ENCODE data around the gene CTSO. TPM values are rescaled to one million over a fixed set of nuclear protein-coding genes. Genes with fewer than 3 reads are reported as not detected.

CTSO gene
- total RNA-seq, 1 experiment from 2014 or later = 0.81 TPM

DNA sequence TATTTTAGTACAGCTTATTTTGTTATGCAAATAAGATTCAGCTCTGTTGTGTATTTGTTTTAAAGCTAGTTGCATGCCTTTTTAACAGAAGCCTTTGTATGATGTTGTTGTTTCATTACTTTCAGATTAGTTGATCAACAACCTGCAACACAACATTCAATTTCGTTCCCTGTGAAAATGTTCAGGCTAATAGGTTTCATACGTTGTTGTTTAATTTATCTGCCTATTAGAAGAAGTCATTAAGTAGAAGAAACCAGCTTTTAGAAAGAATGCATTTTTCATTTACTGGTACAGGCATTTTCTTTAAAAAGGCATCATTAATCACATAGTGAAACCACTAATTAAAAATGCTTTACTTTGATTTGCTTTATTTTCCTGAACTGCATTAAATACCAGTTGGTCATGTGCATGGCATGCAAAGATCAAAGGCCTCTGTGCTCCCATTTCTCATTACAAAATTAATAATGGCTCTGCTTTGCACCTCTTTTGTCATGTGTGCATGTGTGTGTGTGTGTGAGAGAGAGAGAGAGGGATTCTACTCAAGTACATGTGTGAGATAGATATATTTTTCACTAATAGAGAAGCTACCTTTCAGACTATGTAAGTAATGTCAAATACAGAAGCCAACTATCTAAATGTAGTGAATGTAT, 29.2 kb upstream of the CTSO start:
- Histone ChIP-seq H3K14ac (ENCODE audit: insufficient read depth, low read length) (no peak overlapping the region), H2AFZ (ENCODE audit: low read length) (no peak overlapping the region), H3K9ac (ENCODE audit: extremely low read depth, insufficient read length, low read length) (no peak overlapping the region), H4K20me1 (ENCODE audit: control insufficient read depth, insufficient read depth, insufficient read length) (no peaks in the 10 kb centered on the region), H3K79me2 (ENCODE audit: insufficient read depth, low read length) (no peaks in the 10 kb centered on the region), H2BK15ac (ENCODE audit: low read depth, low read length) (no peak overlapping the region), H2BK120ac (ENCODE audit: low read depth, low read length, poor library complexity, severe bottlenecking) (no peak overlapping the region), H3K4me1 (ENCODE audit: insufficient read depth, low read length) (peaks cover 2% of the 10 kb centered on the region; the same call in 1 of the 2 replicates), H3K27ac (ENCODE audit: insufficient read length, low read depth, low read length) (no peak overlapping the region), H2AK5ac (ENCODE audit: insufficient read length, low read length) (no peak overlapping the region), H3K9me3 (ENCODE audit: control insufficient read depth, low read depth, low read length) (no peaks in the 10 kb centered on the region), H3K4me2 (ENCODE audit: insufficient read depth, insufficient read length, low read length) (no peak overlapping the region), H2BK5ac (ENCODE audit: insufficient read length, low read length) (no peak overlapping the region), H3K23ac (ENCODE audit: insufficient read length, low read depth, low read length) (no peak overlapping the region), H3K18ac (ENCODE audit: insufficient read length, low read depth, low read length) (no peak overlapping the region), H4K8ac (replicated peaks; ENCODE audit: insufficient read length, low read depth, low read length) (no peak overlapping the region), H3K56ac (ENCODE audit: insufficient read length, low read depth, low read length) (no peak overlapping the region), H4K91ac (ENCODE audit: insufficient read length, low read depth, low read length) (no peak overlapping the region), H2BK20ac (ENCODE audit: low read depth, low read length, poor library complexity, severe bottlenecking) (no peak overlapping the region), H3T11ph (ENCODE audit: low read length) (no peak overlapping the region), H4K5ac (ENCODE audit: insufficient read length, low read depth, low read length) (no peak overlapping the region), H3K4ac (ENCODE audit: low read depth, low read length) (no peak overlapping the region), H2BK12ac (ENCODE audit: insufficient read length, low read depth, low read length) (no peak overlapping the region), H3K79me1 (ENCODE audit: insufficient read depth, low read depth, low read length, poor library complexity, severe bottlenecking) (no peaks in the 10 kb centered on the region), H3K23me2 (ENCODE audit: insufficient read length, low read depth, low read length, poor library complexity, severe bottlenecking) (no peaks in the 10 kb centered on the region), H3K27me3 (ENCODE audit: insufficient read depth, low read length) (no peaks in the 10 kb centered on the region)
- H3K4me3 Mint-ChIP-seq = no peak overlapping the region
- no peak overlapping the region for H3K27ac Mint-ChIP-seq
- WGBS (ENCODE audit: extremely low coverage, insufficient read length, low lambda C conversion rate) = no CpG with 5 or more reads among the region's 2 CpGs
- H3K36me3 Mint-ChIP-seq (ENCODE audit: insufficient read depth in 1 of 3, low read depth in 3 of 3) = peaks cover 0 to 15% (median 12%) of the 10 kb centered on the region in 3 experiments; a peak in 4 of 7 replicates
- no peaks in the 10 kb centered on the region for H3K27me3 Mint-ChIP-seq (ENCODE audit: low read depth)
- peaks cover 9 to 10% of the 10 kb centered on the region in 2 experiments for H3K9me3 Mint-ChIP-seq
- no peak for DNase-seq
- peaks cover 9 to 16% of the 10 kb centered on the region in 2 experiments for H3K4me1 Mint-ChIP-seq
- TF ChIP-seq, protein P1, sequence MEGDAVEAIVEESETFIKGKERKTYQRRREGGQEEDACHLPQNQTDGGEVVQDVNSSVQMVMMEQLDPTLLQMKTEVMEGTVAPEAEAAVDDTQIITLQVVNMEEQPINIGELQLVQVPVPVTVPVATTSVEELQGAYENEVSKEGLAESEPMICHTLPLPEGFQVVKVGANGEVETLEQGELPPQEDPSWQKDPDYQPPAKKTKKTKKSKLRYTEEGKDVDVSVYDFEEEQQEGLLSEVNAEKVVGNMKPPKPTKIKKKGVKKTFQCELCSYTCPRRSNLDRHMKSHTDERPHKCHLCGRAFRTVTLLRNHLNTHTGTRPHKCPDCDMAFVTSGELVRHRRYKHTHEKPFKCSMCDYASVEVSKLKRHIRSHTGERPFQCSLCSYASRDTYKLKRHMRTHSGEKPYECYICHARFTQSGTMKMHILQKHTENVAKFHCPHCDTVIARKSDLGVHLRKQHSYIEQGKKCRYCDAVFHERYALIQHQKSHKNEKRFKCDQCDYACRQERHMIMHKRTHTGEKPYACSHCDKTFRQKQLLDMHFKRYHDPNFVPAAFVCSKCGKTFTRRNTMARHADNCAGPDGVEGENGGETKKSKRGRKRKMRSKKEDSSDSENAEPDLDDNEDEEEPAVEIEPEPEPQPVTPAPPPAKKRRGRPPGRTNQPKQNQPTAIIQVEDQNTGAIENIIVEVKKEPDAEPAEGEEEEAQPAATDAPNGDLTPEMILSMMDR (conservative IDR thresholded peaks at IDR 0.05) = no peak

Measured in H9 (cell line).